ENCODE measurements around the gene DYNLT4.

DYNLT4 gene

DNA sequence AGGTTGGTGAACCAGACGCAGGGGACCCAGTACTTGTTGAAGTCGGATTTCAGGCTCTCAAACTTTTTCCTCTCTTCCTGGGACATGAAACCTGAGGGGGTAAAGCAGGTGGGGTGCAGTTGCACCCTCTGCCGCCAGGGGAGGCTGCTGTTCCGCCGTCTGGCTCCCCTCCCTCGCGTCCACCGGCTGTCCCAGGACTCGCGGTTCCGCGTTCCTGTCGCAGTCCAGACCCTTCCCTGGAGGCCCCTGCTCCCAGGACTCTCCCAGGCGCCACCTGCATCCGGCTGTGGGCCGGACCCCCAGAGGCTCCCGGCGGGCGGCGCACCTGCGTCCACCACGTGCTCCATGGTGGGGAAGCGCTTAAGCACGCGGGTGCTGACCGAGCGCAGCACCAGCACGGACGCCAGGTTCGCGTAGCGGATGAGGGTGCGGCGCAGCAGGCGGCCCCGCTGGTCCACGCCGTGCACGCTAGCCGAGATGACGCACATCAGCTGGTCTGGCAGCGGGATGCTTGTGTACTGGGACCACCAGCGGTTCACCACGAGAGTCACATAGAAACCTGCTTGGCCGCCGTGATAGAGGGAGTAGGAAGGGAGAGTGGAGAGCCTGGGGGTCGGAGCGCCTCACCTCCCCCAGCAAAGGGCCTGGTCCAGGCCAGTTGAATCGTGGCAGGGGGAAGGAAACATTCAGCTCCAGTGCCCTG, 20.9 kb downstream of the DYNLT4 start:
- Histone ChIP-seq H3K79me2 (ENCODE audit: low read length) (no peaks in the 10 kb centered on the region), H3K4me1 (ENCODE audit: low read length) (peaks cover 27% of the 10 kb centered on the region), H4K20me1 (ENCODE audit: insufficient read depth, low read length) (no peaks in the 10 kb centered on the region), H3K9me3 (ENCODE audit: insufficient read depth, low read length) (no peaks in the 10 kb centered on the region), H3K4me3 (ENCODE audit: low read length) (peak overlapping the region; percentile 84), H3K36me3 (replicated peaks; ENCODE audit: low read depth, low read length) (peaks cover 6% of the 10 kb centered on the region), H3K27ac (ENCODE audit: low read length) (0 out of 2 replicates have a peak overlapping the region, but pooled peaks have one; percentile 8), H3K4me2 (ENCODE audit: low read length) (peak overlapping the region; percentile 88), H3K9ac (ENCODE audit: low read length) (peak overlapping the region; percentile 73), H3K27me3 (ENCODE audit: low read depth, low read length) (no peaks in the 10 kb centered on the region), H2AFZ (ENCODE audit: low read depth, low read length) (peak overlapping the region; percentile 72)
- TF ChIP-seq EZH2phosphoT487 (IDR thresholded peaks at IDR 0.05; ENCODE audit: low read depth), result no peak
- TF ChIP-seq, protein P1, sequence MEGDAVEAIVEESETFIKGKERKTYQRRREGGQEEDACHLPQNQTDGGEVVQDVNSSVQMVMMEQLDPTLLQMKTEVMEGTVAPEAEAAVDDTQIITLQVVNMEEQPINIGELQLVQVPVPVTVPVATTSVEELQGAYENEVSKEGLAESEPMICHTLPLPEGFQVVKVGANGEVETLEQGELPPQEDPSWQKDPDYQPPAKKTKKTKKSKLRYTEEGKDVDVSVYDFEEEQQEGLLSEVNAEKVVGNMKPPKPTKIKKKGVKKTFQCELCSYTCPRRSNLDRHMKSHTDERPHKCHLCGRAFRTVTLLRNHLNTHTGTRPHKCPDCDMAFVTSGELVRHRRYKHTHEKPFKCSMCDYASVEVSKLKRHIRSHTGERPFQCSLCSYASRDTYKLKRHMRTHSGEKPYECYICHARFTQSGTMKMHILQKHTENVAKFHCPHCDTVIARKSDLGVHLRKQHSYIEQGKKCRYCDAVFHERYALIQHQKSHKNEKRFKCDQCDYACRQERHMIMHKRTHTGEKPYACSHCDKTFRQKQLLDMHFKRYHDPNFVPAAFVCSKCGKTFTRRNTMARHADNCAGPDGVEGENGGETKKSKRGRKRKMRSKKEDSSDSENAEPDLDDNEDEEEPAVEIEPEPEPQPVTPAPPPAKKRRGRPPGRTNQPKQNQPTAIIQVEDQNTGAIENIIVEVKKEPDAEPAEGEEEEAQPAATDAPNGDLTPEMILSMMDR (IDR thresholded peaks at IDR 0.05; ENCODE audit: low read depth, low read length), result peak; percentile 78

DNA sequence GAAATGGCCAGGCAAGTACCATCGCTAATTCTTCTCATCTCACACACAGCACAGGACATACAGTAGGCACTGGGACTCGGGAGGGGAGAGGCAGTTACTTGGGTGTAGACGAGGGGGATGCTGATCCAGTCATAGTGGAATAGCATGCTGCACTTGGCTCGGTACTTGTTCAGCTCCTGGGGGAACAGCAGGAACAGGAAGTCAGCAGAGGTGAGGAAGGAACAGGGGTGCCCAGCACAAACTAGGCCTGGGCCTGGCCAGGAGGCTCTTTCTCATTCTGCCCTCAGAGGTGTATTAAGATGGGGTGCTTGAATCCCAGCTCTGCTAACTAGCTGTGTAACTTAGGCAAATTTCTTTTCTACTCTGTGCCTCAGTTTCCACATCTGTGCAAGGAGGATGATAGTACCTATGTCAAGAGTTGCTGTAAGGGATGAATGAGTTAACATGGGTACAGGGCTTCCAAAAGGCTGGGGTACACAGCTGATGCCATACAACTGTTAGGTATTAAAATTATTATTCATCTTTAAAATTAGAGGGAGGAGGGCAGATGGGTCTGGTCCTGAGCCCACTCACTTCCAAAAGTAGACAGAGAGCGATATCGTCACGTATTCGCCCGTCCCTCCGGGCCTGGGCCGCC, 21.5 kb downstream of the DYNLT4 start:
- Histone ChIP-seq H3K9ac (ENCODE audit: low read length) (peak overlapping the region; percentile 73), H3K27me3 (ENCODE audit: low read depth, low read length) (no peaks in the 10 kb centered on the region), H3K36me3 (replicated peaks; ENCODE audit: low read depth, low read length) (peaks cover 12% of the 10 kb centered on the region), H3K4me1 (ENCODE audit: low read length) (peaks cover 27% of the 10 kb centered on the region), H2AFZ (ENCODE audit: low read depth, low read length) (peak overlapping the region; percentile 63; the same call in 1 of the 2 replicates), H3K9me3 (ENCODE audit: insufficient read depth, low read length) (no peaks in the 10 kb centered on the region), H3K27ac (ENCODE audit: low read length) (0 out of 2 replicates have a peak overlapping the region, but pooled peaks have one; percentile 8), H3K79me2 (ENCODE audit: low read length) (no peaks in the 10 kb centered on the region), H3K4me2 (ENCODE audit: low read length) (peak overlapping the region; percentile 88), H3K4me3 (ENCODE audit: low read length) (peak overlapping the region; percentile 84), H4K20me1 (ENCODE audit: insufficient read depth, low read length) (no peaks in the 10 kb centered on the region)
- TF ChIP-seq EZH2phosphoT487 (IDR thresholded peaks at IDR 0.05; ENCODE audit: low read depth), result no peak
- TF ChIP-seq, protein P1 (IDR thresholded peaks at IDR 0.05; ENCODE audit: low read depth, low read length), result no peak

DNA sequence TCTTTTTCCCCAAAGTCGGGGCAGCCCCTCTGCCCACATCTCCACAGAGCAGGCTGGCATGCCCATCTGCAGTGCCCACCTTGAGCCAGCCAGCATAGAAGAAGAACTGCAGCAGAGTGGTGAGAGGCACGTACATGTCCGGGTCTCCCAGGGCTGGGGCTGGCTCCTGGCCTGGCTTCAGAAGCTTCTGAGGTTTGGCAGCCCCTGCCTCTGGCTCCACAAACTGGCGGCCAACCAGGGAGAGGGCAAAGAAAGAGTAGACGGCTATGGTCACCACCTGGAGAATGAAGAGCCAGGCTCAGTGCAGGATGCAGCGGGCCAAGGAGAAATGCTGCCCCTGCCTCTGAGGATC, 22.1 kb downstream of the DYNLT4 start:
- peak overlapping the region; percentile 42; the same call in 1 of the 2 replicates for H3K27ac ChIP-seq (ENCODE audit: low read length)
- H3K4me1 ChIP-seq (ENCODE audit: low read length), result peaks cover 27% of the 10 kb centered on the region
- no peaks in the 10 kb centered on the region for H3K27me3 ChIP-seq (ENCODE audit: low read depth, low read length)
- peaks cover 12% of the 10 kb centered on the region for H3K36me3 ChIP-seq (replicated peaks; ENCODE audit: low read depth, low read length)
- peak overlapping the region; percentile 73; the same call in 1 of the 2 replicates for H3K9ac ChIP-seq (ENCODE audit: low read length)
- no peaks in the 10 kb centered on the region for H3K9me3 ChIP-seq (ENCODE audit: insufficient read depth, low read length)
- no peak overlapping the region; the same call in 1 of the 2 replicates for H2AFZ ChIP-seq (ENCODE audit: low read depth, low read length)
- H3K4me2 ChIP-seq (ENCODE audit: low read length), result peak overlapping the region; percentile 88
- no peaks in the 10 kb centered on the region for H4K20me1 ChIP-seq (ENCODE audit: insufficient read depth, low read length)
- H3K4me3 ChIP-seq (ENCODE audit: low read length), result peak overlapping the region; percentile 84
- H3K79me2 ChIP-seq (ENCODE audit: low read length), result no peaks in the 10 kb centered on the region
- TF ChIP-seq, protein P1 (IDR thresholded peaks at IDR 0.05; ENCODE audit: low read depth, low read length), result no peak; the same call in none of the 2 replicates
- TF ChIP-seq EZH2phosphoT487 (IDR thresholded peaks at IDR 0.05; ENCODE audit: low read depth), result no peak
